ENCODE results near the gene FAM98B.

DNA sequence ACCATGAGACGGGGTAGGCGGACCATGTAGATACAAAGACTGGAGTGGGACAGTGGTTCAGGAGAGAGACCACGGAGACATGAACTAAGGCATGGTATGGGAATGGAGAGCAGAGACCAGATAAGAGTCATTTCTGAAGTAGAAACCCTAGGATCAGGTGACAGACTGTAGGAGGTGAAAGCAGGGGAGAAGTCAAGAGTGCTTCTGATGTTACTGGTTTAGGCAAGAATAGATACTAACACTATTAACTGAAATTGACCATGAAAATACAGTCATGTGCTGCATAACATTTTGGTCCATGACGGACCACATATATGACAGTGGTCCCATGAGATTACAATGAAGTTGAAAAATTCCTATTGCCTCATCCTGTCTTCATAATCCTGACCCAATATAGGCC, 69.0 kb downstream of the FAM98B start:
- TF ChIP-seq, protein P1, sequence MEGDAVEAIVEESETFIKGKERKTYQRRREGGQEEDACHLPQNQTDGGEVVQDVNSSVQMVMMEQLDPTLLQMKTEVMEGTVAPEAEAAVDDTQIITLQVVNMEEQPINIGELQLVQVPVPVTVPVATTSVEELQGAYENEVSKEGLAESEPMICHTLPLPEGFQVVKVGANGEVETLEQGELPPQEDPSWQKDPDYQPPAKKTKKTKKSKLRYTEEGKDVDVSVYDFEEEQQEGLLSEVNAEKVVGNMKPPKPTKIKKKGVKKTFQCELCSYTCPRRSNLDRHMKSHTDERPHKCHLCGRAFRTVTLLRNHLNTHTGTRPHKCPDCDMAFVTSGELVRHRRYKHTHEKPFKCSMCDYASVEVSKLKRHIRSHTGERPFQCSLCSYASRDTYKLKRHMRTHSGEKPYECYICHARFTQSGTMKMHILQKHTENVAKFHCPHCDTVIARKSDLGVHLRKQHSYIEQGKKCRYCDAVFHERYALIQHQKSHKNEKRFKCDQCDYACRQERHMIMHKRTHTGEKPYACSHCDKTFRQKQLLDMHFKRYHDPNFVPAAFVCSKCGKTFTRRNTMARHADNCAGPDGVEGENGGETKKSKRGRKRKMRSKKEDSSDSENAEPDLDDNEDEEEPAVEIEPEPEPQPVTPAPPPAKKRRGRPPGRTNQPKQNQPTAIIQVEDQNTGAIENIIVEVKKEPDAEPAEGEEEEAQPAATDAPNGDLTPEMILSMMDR (IDR thresholded peaks at IDR 0.05), result no peak
- TF ChIP-seq POLR2A (IDR thresholded peaks at IDR 0.05), result no peak
